CD4-positive, alpha-beta T cell (primary cell): ENCODE measurements around the gene SETD5. TPM values are rescaled to one million over a fixed set of nuclear protein-coding genes. Genes with fewer than 3 reads are reported as not detected.

ENCODE experiments used
- ATAC-seq: fragments of 200-7000 bp; cut with Tn5 transposase; one replicate; pipeline ENCODE4 v1.10.0; 2022; ENCODE audit warnings: mild to moderate bottlenecking; ENCODE audit not compliant: poor library complexity
- CTCF ChIA-PET: fragments of 350-600 bp; sonication (Branson Sonifier 250); formaldehyde crosslinking; loops from one replicate; lab custom pipeline; 2021; ENCODE audit warnings: antibody characterized with exemption, inconsistent platforms; lab: Charles Lee
- POLR2A ChIA-PET: fragments of 350-600 bp; sonication (Branson Sonifier 250); formaldehyde crosslinking; loops from one replicate; lab custom pipeline; 2021; ENCODE audit warnings: antibody characterized with exemption, inconsistent platforms; lab: Charles Lee
- DNase-seq, 14 experiments: peaks; one replicate each; pipeline ENCODE4 v3.0.0-alpha.2; 2013 to 2020; ENCODE audit warnings: mixed read lengths in 2 of 14
- H3K27ac ChIP-seq, 2 donors: one replicate each; pipeline versions ENCODE4 v1.5.1 to v1.7.0; 2013; ENCODE audit warnings: low read length in 2 of 2, low read depth in 1 of 2, mild to moderate bottlenecking in 1 of 2
- H3K27me3 ChIP-seq, 2 experiments: 1 replicate in 1 of 2; 2 replicates in 1 of 2; pipeline versions ENCODE4 v1.6.1 to v1.7.0; 2013; ENCODE audit warnings: low read length in 2 of 2, control low read depth in 1 of 2, mild to moderate bottlenecking in 1 of 2, moderate library complexity in 1 of 2; ENCODE audit not compliant: insufficient read depth in 2 of 2, control insufficient read depth in 1 of 2
- H3K36me3 ChIP-seq: one replicate; pipeline ENCODE4 v1.6.1; 2013; ENCODE audit warnings: low read length, control low read depth; ENCODE audit not compliant: insufficient read depth
- H3K4me1 ChIP-seq: one replicate; pipeline ENCODE4 v1.6.1; 2013; ENCODE audit warnings: low read length, control low read depth; ENCODE audit not compliant: insufficient read depth
- H3K4me3 ChIP-seq: one replicate; pipeline ENCODE4 v1.5.1; 2013; ENCODE audit warnings: mild to moderate bottlenecking, low read length, moderate library complexity
- H3K9me3 ChIP-seq, 2 experiments: 1 replicate in 1 of 2; 2 replicates in 1 of 2; pipeline versions ENCODE4 v1.6.1 to v1.7.0; 2013; ENCODE audit warnings: low read length in 2 of 2, mild to moderate bottlenecking in 2 of 2, control low read depth in 1 of 2, moderate library complexity in 1 of 2; ENCODE audit not compliant: control insufficient read depth in 1 of 2, insufficient read depth in 1 of 2
- H3K27ac Mint-ChIP-seq: one replicate; pipeline ENCODE4 v1.8.0; 2020; ENCODE audit warnings: mixed read lengths
- H3K27me3 Mint-ChIP-seq: one replicate; pipeline ENCODE4 v1.8.0; 2021; ENCODE audit warnings: mixed read lengths
- H3K36me3 Mint-ChIP-seq: one replicate; pipeline ENCODE4 v1.8.0; 2021; ENCODE audit warnings: low read depth, mixed read lengths
- H3K4me1 Mint-ChIP-seq: one replicate; pipeline ENCODE4 v1.8.0; 2021; ENCODE audit warnings: low read depth, mixed read lengths
- H3K4me3 Mint-ChIP-seq: one replicate; pipeline ENCODE4 v1.8.0; 2020; ENCODE audit warnings: mild to moderate bottlenecking, mixed read lengths
- H3K9me3 Mint-ChIP-seq: one replicate; pipeline ENCODE4 v1.8.0; 2020; ENCODE audit warnings: mixed read lengths
- intact Hi-C, 2 experiments: fragments of 100-400 bp; cut with DNase I in 1 of 2; cut with micrococcal nuclease in 1 of 2; formaldehyde crosslinking; loops; one replicate each; pipeline versions ENCODE4 v1.15.1 to v1.9.0; 2023 to 2025; cut with DNase I, micrococcal nuclease
- total RNA-seq, 174 experiments: library from RNA in 2 of 174; stranded (reverse) in 2 of 174; gene quantifications; one replicate each; pipeline ENCODE4 v1.2.3 and lab custom pipeline; 2021 to 2026
- TF ChIP-seq, protein P1 (sequence below): fragments of 200-600 bp; IDR thresholded peaks from one replicate; pipeline ENCODE4 v1.8.0; 2022; ENCODE audit warnings: antibody characterized with exemption, mild to moderate bottlenecking

SETD5 gene
- total RNA-seq, 2 experiments from 2014 or later: 58.5 to 67.6 TPM

- POLR2A ChIA-PET: interaction anchor here (0.6 to 4.0 kb wide), 3 partner anchors 11 to 23 kb away, joined by 3 to 19 read pairs (median 15); partner anchors contain the start of genes SETD5 and THUMPD3
- CTCF ChIA-PET: no interaction called here
- peaks cover 94% of the 10 kb centered on the region for H3K36me3 ChIP-seq
- H3K27me3 Mint-ChIP-seq: no peaks in the 10 kb centered on the region
- H3K27ac Mint-ChIP-seq: peak overlapping the region; percentile 39
- peaks cover 96% of the 10 kb centered on the region for H3K36me3 Mint-ChIP-seq
- ATAC-seq (no peak), DNase-seq (no peak)
- peaks cover 71% of the 10 kb centered on the region for H3K4me1 Mint-ChIP-seq
- no peak overlapping the region for H3K27ac ChIP-seq
- no peak overlapping the region for H3K4me3 Mint-ChIP-seq
- H3K9me3 Mint-ChIP-seq: no peaks in the 10 kb centered on the region
- no peaks in the 10 kb centered on the region for H3K27me3 ChIP-seq
- H3K9me3 ChIP-seq: no peaks in the 10 kb centered on the region
- H3K4me3 ChIP-seq: no peak overlapping the region
- intact Hi-C loops: no loop called here
- peaks cover 10% of the 10 kb centered on the region for H3K4me1 ChIP-seq
- TF ChIP-seq, protein P1, sequence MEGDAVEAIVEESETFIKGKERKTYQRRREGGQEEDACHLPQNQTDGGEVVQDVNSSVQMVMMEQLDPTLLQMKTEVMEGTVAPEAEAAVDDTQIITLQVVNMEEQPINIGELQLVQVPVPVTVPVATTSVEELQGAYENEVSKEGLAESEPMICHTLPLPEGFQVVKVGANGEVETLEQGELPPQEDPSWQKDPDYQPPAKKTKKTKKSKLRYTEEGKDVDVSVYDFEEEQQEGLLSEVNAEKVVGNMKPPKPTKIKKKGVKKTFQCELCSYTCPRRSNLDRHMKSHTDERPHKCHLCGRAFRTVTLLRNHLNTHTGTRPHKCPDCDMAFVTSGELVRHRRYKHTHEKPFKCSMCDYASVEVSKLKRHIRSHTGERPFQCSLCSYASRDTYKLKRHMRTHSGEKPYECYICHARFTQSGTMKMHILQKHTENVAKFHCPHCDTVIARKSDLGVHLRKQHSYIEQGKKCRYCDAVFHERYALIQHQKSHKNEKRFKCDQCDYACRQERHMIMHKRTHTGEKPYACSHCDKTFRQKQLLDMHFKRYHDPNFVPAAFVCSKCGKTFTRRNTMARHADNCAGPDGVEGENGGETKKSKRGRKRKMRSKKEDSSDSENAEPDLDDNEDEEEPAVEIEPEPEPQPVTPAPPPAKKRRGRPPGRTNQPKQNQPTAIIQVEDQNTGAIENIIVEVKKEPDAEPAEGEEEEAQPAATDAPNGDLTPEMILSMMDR: no peak
Observed at GRCh38 chr3:9373465-9373864, 23.9 kb upstream of the SETD5 start.

- Histone ChIP-seq H3K36me3 (peaks cover 83% of the 10 kb centered on the region), H3K9me3 (no peaks in the 10 kb centered on the region), H3K4me1 (peaks cover 10% of the 10 kb centered on the region), H3K27ac (no peak overlapping the region), H3K4me3 (no peak overlapping the region), H3K27me3 (no peaks in the 10 kb centered on the region)
- H3K36me3 Mint-ChIP-seq: peaks cover 94% of the 10 kb centered on the region
- TF ChIP-seq, protein P1: no peak
- H3K9me3 Mint-ChIP-seq: no peaks in the 10 kb centered on the region
- H3K4me3 Mint-ChIP-seq: no peak overlapping the region
- intact Hi-C loops: no loop called here
- no peak for ATAC-seq
- no peaks in the 10 kb centered on the region for H3K27me3 Mint-ChIP-seq
- CTCF ChIA-PET: interaction anchor here (1.0 kb wide), 1 partner anchor 25 kb away, joined by 3 read pairs; no protein-coding TSS in a partner anchor
- POLR2A ChIA-PET: interaction anchor here (1.0 to 4.2 kb wide), 3 partner anchors 9 to 18 kb away, joined by 6 to 23 read pairs (median 22); partner anchors contain the start of genes SETD5 and THUMPD3
- DNase-seq: no peak
- H3K27ac Mint-ChIP-seq: peak overlapping the region; percentile 40
- peaks cover 43% of the 10 kb centered on the region for H3K4me1 Mint-ChIP-seq
Observed at GRCh38 chr3:9377981-9378380, 19.4 kb upstream of the SETD5 start.

DNA sequence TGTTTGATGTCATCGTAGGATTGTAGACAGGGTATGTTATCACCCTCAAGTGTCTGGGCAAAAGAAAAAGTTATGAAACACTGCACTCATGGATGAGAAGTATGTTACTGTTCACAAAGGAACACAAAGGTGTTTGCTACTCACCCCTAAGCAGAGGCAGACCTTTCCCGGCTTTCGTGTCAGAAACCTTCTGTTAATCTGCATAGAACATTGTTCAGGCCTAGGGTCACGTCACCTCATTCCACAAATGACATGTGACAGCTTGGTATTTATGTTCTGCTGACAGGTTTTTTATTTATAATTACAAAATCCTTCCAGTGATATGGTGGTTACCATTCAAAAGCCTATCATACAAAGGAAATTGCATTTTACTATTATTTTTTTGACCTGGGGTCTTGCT lies 18.1 kb upstream of the SETD5 start:
- H3K36me3 Mint-ChIP-seq: peaks cover 93% of the 10 kb centered on the region
- H3K27ac ChIP-seq: no peak overlapping the region
- no peaks in the 10 kb centered on the region for H3K9me3 Mint-ChIP-seq
- H3K36me3 ChIP-seq: peaks cover 84% of the 10 kb centered on the region
- no peak for ATAC-seq
- CTCF ChIA-PET: no interaction called here
- no peaks in the 10 kb centered on the region for H3K4me1 ChIP-seq
- H3K27me3 ChIP-seq: no peaks in the 10 kb centered on the region
- no peak overlapping the region for H3K27ac Mint-ChIP-seq
- peaks cover 32% of the 10 kb centered on the region for H3K4me1 Mint-ChIP-seq
- H3K9me3 ChIP-seq: no peaks in the 10 kb centered on the region
- intact Hi-C loops: no loop called here
- POLR2A ChIA-PET: interaction anchor here (0.6 to 4.2 kb wide), 4 partner anchors 9 to 272 kb away, joined by 3 to 23 read pairs (median 13); partner anchors contain the start of genes SETD5 and THUMPD3
- H3K4me3 Mint-ChIP-seq: no peak overlapping the region
- no peak overlapping the region for H3K4me3 ChIP-seq
- H3K27me3 Mint-ChIP-seq: no peaks in the 10 kb centered on the region
- TF ChIP-seq, protein P1: no peak
- no peak for DNase-seq
